Panc1 (cell line): Measurements from ENCODE around the gene MRGPRF. TPM values are rescaled to one million over a fixed set of nuclear protein-coding genes. Genes with fewer than 3 reads are reported as not detected.

Source experiments
- ATAC-seq: fragments of 200-7000 bp; cut with Tn5 transposase; 2 replicates; pipeline ENCODE4 v1.9.1; 2020; ENCODE audit warnings: mild to moderate bottlenecking, moderate library complexity
- BruUV-seq: library from RNA; stranded (reverse); fragments of 400-500 nt; replicated peaks from 2 replicates; lab custom pipeline; 2021; lab: Mats Ljungman, UMichigan
- CTCF ChIA-PET: fragments of 300-600 bp; sonication (Branson Sonifier 250); formaldehyde crosslinking; loops from one replicate; lab custom pipeline; 2022; ENCODE audit warnings: antibody characterized with exemption; lab: Charles Lee
- POLR2A ChIA-PET: fragments of 300-600 bp; sonication (Branson Sonifier 250); formaldehyde crosslinking; loops from one replicate; lab custom pipeline; 2022; ENCODE audit warnings: antibody characterized with exemption; lab: Charles Lee
- DNase-seq: peaks from one replicate; pipeline ENCODE4 v3.0.0-alpha.2; 2010; ENCODE audit warnings: low read depth, low spot score
- H3K27ac ChIP-seq: 2 replicates; pipeline ENCODE4 v1.5.1; 2011; ENCODE audit warnings: mild to moderate bottlenecking, low read length, inconsistent platforms
- H3K27me3 ChIP-seq: fragments of 200-500 bp; sonication (Bioruptor generic); 2 replicates; pipeline ENCODE4 v1.6.0; 2014; ENCODE audit warnings: low read length, inconsistent platforms; ENCODE audit not compliant: control insufficient read depth, insufficient read depth
- H3K36me3 ChIP-seq: fragments of 200-500 bp; sonication (Bioruptor generic); 2 replicates; pipeline ENCODE4 v1.5.1; 2014; ENCODE audit warnings: inconsistent platforms, mild to moderate bottlenecking, low read length, moderate library complexity; ENCODE audit not compliant: control insufficient read depth, insufficient read depth
- H3K4me1 ChIP-seq: 2 replicates; pipeline ENCODE4 v1.5.1; 2011; ENCODE audit warnings: inconsistent platforms, mild to moderate bottlenecking, low read length, moderate library complexity; ENCODE audit not compliant: control insufficient read depth, insufficient read depth
- H3K4me3 ChIP-seq, 2 experiments: 2 replicates each; pipeline ENCODE4 v1.5.1; 2011 to 2012; ENCODE audit warnings: low read depth in 2 of 2, low read length in 2 of 2, mild to moderate bottlenecking in 2 of 2, inconsistent platforms in 1 of 2, moderate library complexity in 1 of 2
- H3K9me3 ChIP-seq: fragments of 200-500 bp; sonication (Bioruptor generic); 2 replicates; pipeline ENCODE4 v1.5.1; 2014; ENCODE audit warnings: low read depth, mild to moderate bottlenecking, inconsistent platforms, low read length, moderate library complexity; ENCODE audit not compliant: control insufficient read depth, insufficient read depth
- CTCF ChIP-seq: fragments of 450-650 bp; IDR thresholded peaks from 2 replicates; pipeline ENCODE4 v1.5.1; 2017; ENCODE audit warnings: mild to moderate bottlenecking
- POLR2AphosphoS5 ChIP-seq: IDR thresholded peaks from 2 replicates; pipeline ENCODE4 v1.6.1; 2012; ENCODE audit warnings: mild to moderate bottlenecking, low read depth, low read length, moderate library complexity
- SIN3A ChIP-seq: IDR thresholded peaks from 2 replicates; pipeline ENCODE4 v1.6.1; 2012; ENCODE audit warnings: low read depth, mild to moderate bottlenecking, low read length, moderate library complexity, borderline replicate concordance; ENCODE audit not compliant: insufficient read depth
- TCF7L2 ChIP-seq: IDR thresholded peaks from 2 replicates; pipeline ENCODE4 v1.6.1; 2011; ENCODE audit warnings: mild to moderate bottlenecking, low read depth, low read length, inconsistent platforms
- in situ Hi-C: cut with HindIII; loops from 2 replicates; pipeline ENCODE4 v1.10.0; 2016; ENCODE audit warnings: low sequenced_read_pairs, low pct_unique_long_range_greater_than_20kb
- intact Hi-C: fragments of 100-400 bp; cut with micrococcal nuclease; formaldehyde crosslinking; loops from one replicate; pipeline ENCODE4 v1.10.0; 2022; ENCODE audit not compliant: unreplicated experiment
- total RNA-seq: library from RNA; stranded (reverse); gene quantifications from one replicate; pipeline ENCODE4 v1.2.1, GENCODE V29; 2021; ENCODE audit not compliant: unreplicated experiment
- TF ChIP-seq, protein P1 (sequence below), 2 experiments: IDR thresholded peaks; 2 replicates each; pipeline ENCODE4 v1.6.1; 2011 to 2012; ENCODE audit warnings: low read depth in 2 of 2, control low read depth in 1 of 2, low read length in 1 of 2, mild to moderate bottlenecking in 1 of 2, moderate library complexity in 1 of 2; ENCODE audit not compliant: insufficient read depth in 1 of 2

MRGPRF gene
- total RNA-seq, 1 experiment from 2014 or later: 0.36 TPM

DNA sequence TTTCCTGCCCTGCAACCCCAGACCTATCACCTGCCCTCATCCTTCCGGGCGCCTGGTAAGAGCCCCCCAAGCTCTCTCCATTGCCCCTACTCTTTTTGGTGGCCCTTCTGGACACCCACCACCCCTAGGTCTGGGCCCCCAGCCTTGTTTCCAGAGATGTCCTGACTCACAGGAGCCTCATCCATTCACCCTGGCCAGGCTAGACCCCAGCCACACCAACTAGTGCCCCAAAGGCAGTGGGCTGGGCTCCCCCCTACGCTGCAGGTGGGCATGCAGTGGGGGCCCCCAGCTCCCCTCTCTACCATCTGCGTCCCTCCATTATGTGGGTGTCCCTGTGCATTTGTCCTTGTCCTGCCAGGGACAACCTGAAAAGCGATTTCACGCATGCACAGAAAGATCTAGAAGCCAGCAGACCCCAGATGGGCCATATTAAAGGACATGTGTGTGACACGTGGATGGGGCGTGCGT, 1.4 kb downstream of the MRGPRF start:
- ATAC-seq (no peak), DNase-seq (no peak)
- intact Hi-C loops: no loop called here
- ChIA-PET CTCF (no interaction called here), POLR2A (no interaction called here)
- TF ChIP-seq POLR2AphosphoS5: no peak
- TF ChIP-seq, protein P1, sequence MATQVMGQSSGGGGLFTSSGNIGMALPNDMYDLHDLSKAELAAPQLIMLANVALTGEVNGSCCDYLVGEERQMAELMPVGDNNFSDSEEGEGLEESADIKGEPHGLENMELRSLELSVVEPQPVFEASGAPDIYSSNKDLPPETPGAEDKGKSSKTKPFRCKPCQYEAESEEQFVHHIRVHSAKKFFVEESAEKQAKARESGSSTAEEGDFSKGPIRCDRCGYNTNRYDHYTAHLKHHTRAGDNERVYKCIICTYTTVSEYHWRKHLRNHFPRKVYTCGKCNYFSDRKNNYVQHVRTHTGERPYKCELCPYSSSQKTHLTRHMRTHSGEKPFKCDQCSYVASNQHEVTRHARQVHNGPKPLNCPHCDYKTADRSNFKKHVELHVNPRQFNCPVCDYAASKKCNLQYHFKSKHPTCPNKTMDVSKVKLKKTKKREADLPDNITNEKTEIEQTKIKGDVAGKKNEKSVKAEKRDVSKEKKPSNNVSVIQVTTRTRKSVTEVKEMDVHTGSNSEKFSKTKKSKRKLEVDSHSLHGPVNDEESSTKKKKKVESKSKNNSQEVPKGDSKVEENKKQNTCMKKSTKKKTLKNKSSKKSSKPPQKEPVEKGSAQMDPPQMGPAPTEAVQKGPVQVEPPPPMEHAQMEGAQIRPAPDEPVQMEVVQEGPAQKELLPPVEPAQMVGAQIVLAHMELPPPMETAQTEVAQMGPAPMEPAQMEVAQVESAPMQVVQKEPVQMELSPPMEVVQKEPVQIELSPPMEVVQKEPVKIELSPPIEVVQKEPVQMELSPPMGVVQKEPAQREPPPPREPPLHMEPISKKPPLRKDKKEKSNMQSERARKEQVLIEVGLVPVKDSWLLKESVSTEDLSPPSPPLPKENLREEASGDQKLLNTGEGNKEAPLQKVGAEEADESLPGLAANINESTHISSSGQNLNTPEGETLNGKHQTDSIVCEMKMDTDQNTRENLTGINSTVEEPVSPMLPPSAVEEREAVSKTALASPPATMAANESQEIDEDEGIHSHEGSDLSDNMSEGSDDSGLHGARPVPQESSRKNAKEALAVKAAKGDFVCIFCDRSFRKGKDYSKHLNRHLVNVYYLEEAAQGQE (IDR thresholded peaks at IDR 0.05; ENCODE audit: insufficient read depth in 1 of 2, low read depth in 2 of 2, low read length in 1 of 2): no peak
- no peak for TF ChIP-seq TCF7L2
- TF ChIP-seq CTCF: no peak
- no peak for TF ChIP-seq SIN3A
- Histone ChIP-seq H3K9me3 (no peaks in the 10 kb centered on the region), H3K4me1 (peaks cover 43% of the 10 kb centered on the region), H3K27ac (no peak overlapping the region), H3K27me3 (no peaks in the 10 kb centered on the region), H3K4me3 (no peak overlapping the region), H3K36me3 (no peaks in the 10 kb centered on the region)
- in situ Hi-C loops: no loop called here
- BruUV-seq: no TSS peak

GRCh38 chr11:69010964-69011623, 2.0 kb downstream of the MRGPRF start:
- Histone ChIP-seq H3K36me3 (no peaks in the 10 kb centered on the region), H3K4me3 (no peak overlapping the region), H3K4me1 (peaks cover 43% of the 10 kb centered on the region), H3K27me3 (no peaks in the 10 kb centered on the region), H3K9me3 (no peaks in the 10 kb centered on the region), H3K27ac (no peak overlapping the region)
- in situ Hi-C loops: no loop called here
- ChIA-PET CTCF (interaction anchor here (0.6 to 1.2 kb wide), 2 partner anchors 11 to 33 kb away, joined by 3 to 5 read pairs; no protein-coding TSS in a partner anchor), POLR2A (interaction anchor here (0.7 kb wide), 1 partner anchor 37 kb away, joined by 3 read pairs; the partner anchor contains the start of gene TPCN2)
- TF ChIP-seq SIN3A (no peak), POLR2AphosphoS5 (no peak), CTCF (no peak), TCF7L2 (no peak)
- TF ChIP-seq, protein P1 (IDR thresholded peaks at IDR 0.05; ENCODE audit: insufficient read depth in 1 of 2, low read depth in 2 of 2, low read length in 1 of 2): no peak
- ATAC-seq: peak; percentile 70
- DNase-seq: no peak
- intact Hi-C loops: no loop called here
- no TSS peak for BruUV-seq
